Thoracic aorta (tissue), 2 donors: ENCODE measurements around the gene CCNL2. TPM values are rescaled to one million over a fixed set of nuclear protein-coding genes. Genes with fewer than 3 reads are reported as not detected.

Experiments used
- ATAC-seq: fragments of 150-250 bp; one replicate; pipeline ENCODE4 v1.8.0; 2017; ENCODE audit warnings: low read depth; ENCODE audit not compliant: insufficient number of reproducible peaks, low FRiP score
- DNase-seq: peaks from one replicate; pipeline ENCODE4 v3.0.0-alpha.2; 2020; ENCODE audit warnings: low spot score
- H3K27ac ChIP-seq, 2 donors: fragments of 200-600 bp; sonication (generic); 1 replicate in 1 of 2; 2 replicates in 1 of 2; pipeline ENCODE4 v1.5.1; 2016; ENCODE audit warnings: mild to moderate bottlenecking in 2 of 2, moderate library complexity in 2 of 2
- H3K27me3 ChIP-seq: fragments of 200-600 bp; sonication (generic); replicated peaks from 2 replicates; pipeline ENCODE4 v1.6.0; 2016; ENCODE audit warnings: mild to moderate bottlenecking; ENCODE audit not compliant: insufficient read depth
- H3K36me3 ChIP-seq: fragments of 200-600 bp; sonication (generic); one replicate; pipeline ENCODE4 v1.5.1; 2016
- H3K4me1 ChIP-seq, 2 donors: fragments of 200-600 bp; sonication (generic); 1 replicate in 1 of 2; 2 replicates in 1 of 2; pipeline versions ENCODE4 v1.5.1 to v1.6.0; 2016; ENCODE audit warnings: low read depth in 2 of 2, mild to moderate bottlenecking in 1 of 2; ENCODE audit not compliant: control insufficient read depth in 1 of 2
- H3K4me3 ChIP-seq: fragments of 200-600 bp; sonication (generic); 2 replicates; pipeline ENCODE4 v1.5.1; 2016; ENCODE audit warnings: mild to moderate bottlenecking
- H3K9me3 ChIP-seq: fragments of 200-600 bp; sonication (generic); 2 replicates; pipeline ENCODE4 v1.5.1; 2016
- CTCF ChIP-seq: fragments of 200-600 bp; sonication (generic); IDR thresholded peaks from one replicate; pipeline ENCODE4 v1.5.1; 2019; ENCODE audit warnings: antibody characterized with exemption
- total RNA-seq, 2 donors: library from RNA; depleted of rRNA; stranded (reverse); fragments of >200 nt; gene quantifications; one replicate each; pipeline versions ENCODE4 v1.1.0 to v1.2.3, GENCODE V29; 2016

Gene CCNL2
- total RNA-seq, 2 donors from 2014 or later, result 214 to 313 TPM

- TF ChIP-seq CTCF, result no peak
- Histone ChIP-seq H3K36me3 (peaks cover 12% of the 10 kb centered on the region), H3K27ac (peak overlapping the region; percentile 97 to 99), H3K27me3 (no peaks in the 10 kb centered on the region), H3K9me3 (no peaks in the 10 kb centered on the region), H3K4me3 (peak overlapping the region; percentile 87), H3K4me1 (peaks cover 32 to 74% of the 10 kb centered on the region in 2 donors)
- DNase-seq (no peak), ATAC-seq (no peak)
Measured at GRCh38 chr1:1356796-1357401, 42.2 kb downstream of the CCNL2 start.

- Histone ChIP-seq H3K27me3 (no peaks in the 10 kb centered on the region), H3K4me1 (peaks cover 37 to 74% of the 10 kb centered on the region in 2 donors), H3K4me3 (peak overlapping the region; percentile 87), H3K9me3 (no peaks in the 10 kb centered on the region), H3K27ac (peak overlapping the region; percentile 97 to 99), H3K36me3 (peaks cover 12% of the 10 kb centered on the region)
- no peak for TF ChIP-seq CTCF
- DNase-seq (no peak), ATAC-seq (no peak)
Measured at GRCh38 chr1:1356166-1356795, 42.9 kb downstream of the CCNL2 start.

- H3K36me3 ChIP-seq, result peaks cover 12% of the 10 kb centered on the region
- H3K4me3 ChIP-seq, result peak overlapping the region; percentile 87
- ATAC-seq (no peak), DNase-seq (no peak)
- H3K27me3 ChIP-seq, result no peaks in the 10 kb centered on the region
- peak overlapping the region; percentile 22 to 99 for H3K27ac ChIP-seq
- no peak for TF ChIP-seq CTCF
- H3K4me1 ChIP-seq, result peaks cover 31 to 68% of the 10 kb centered on the region in 2 donors
- H3K9me3 ChIP-seq, result no peaks in the 10 kb centered on the region
Measured at GRCh38 chr1:1355416-1355815, 43.7 kb downstream of the CCNL2 start.

GRCh38 chr1:1354271-1355247 is 44.6 kb downstream of the CCNL2 start:
- Histone ChIP-seq H3K36me3 (peaks cover 12% of the 10 kb centered on the region), H3K27me3 (no peaks in the 10 kb centered on the region), H3K4me1 (peaks cover 24 to 60% of the 10 kb centered on the region in 2 donors), H3K9me3 (no peaks in the 10 kb centered on the region), H3K4me3 (peak overlapping the region; percentile 87), H3K27ac (peak overlapping the region; percentile 22 to 99)
- DNase-seq, result no peak
- TF ChIP-seq CTCF, result no peak
- ATAC-seq, result no peak
